ENCODE measurements around the gene CRHR1.

The CRHR1 gene

GRCh38 chr17:45814622-45815606, 30.8 kb downstream of the CRHR1 start:
- DNase-seq (ENCODE audit: insufficient read length, low spot score) (no peak), FAIRE-seq (no peak)
- TF ChIP-seq POU2F2 (IDR thresholded peaks at IDR 0.05; ENCODE audit: low read depth, low read length), result no peak

- TF ChIP-seq POLR2A (IDR thresholded peaks at IDR 0.05; ENCODE audit: low read depth, low read length) (no peak), SPI1 (IDR thresholded peaks at IDR 0.05; ENCODE audit: low read depth, low read length) (no peak), POLR2AphosphoS5 (IDR thresholded peaks at IDR 0.05; ENCODE audit: low read depth, low read length) (no peak), PAX5 (IDR thresholded peaks at IDR 0.05; ENCODE audit: insufficient read depth, low read length, severe bottlenecking) (no peak), TAF1 (IDR thresholded peaks at IDR 0.05; ENCODE audit: low read depth, low read length) (no peak)
- FAIRE-seq (no peak), DNase-seq (ENCODE audit: insufficient read length, low spot score) (no peak)
These were observed 31.6 kb downstream of the CRHR1 start for GRCh38 chr17:45815752-45816151.

GRCh38 chr17:45818041-45818440, 33.9 kb downstream of the CRHR1 start:
- DNase-seq (ENCODE audit: insufficient read length, low spot score) (no peak), FAIRE-seq (no peak)
- TF ChIP-seq POLR2AphosphoS5 (IDR thresholded peaks at IDR 0.05; ENCODE audit: low read depth, low read length) (no peak), POLR2A (IDR thresholded peaks at IDR 0.05; ENCODE audit: low read depth, low read length) (no peak)

GRCh38 chr17:45818699-45819098, 34.6 kb downstream of the CRHR1 start:
- no peak for FAIRE-seq
- no peak for TF ChIP-seq POLR2AphosphoS5 (IDR thresholded peaks at IDR 0.05; ENCODE audit: low read depth, low read length)
- TF ChIP-seq POLR2A (IDR thresholded peaks at IDR 0.05; ENCODE audit: low read depth, low read length), result no peak
- no peak for TF ChIP-seq PAX5 (IDR thresholded peaks at IDR 0.05; ENCODE audit: insufficient read depth, low read length, severe bottlenecking)
- TF ChIP-seq SPI1 (IDR thresholded peaks at IDR 0.05; ENCODE audit: low read depth, low read length), result no peak
- TF ChIP-seq TAF1 (IDR thresholded peaks at IDR 0.05; ENCODE audit: low read depth, low read length), result no peak
- TF ChIP-seq POU2F2 (IDR thresholded peaks at IDR 0.05; ENCODE audit: low read depth, low read length), result no peak
- DNase-seq (ENCODE audit: insufficient read length, low spot score), result no peak

- DNase-seq (ENCODE audit: insufficient read length, low spot score), result no peak
- no peak for TF ChIP-seq TAF1 (IDR thresholded peaks at IDR 0.05; ENCODE audit: low read depth, low read length)
- TF ChIP-seq PAX5 (IDR thresholded peaks at IDR 0.05; ENCODE audit: insufficient read depth, low read length, severe bottlenecking), result no peak
- TF ChIP-seq POLR2AphosphoS5 (IDR thresholded peaks at IDR 0.05; ENCODE audit: low read depth, low read length), result no peak
- no peak for TF ChIP-seq POLR2A (IDR thresholded peaks at IDR 0.05; ENCODE audit: low read depth, low read length)
- TF ChIP-seq SPI1 (IDR thresholded peaks at IDR 0.05; ENCODE audit: low read depth, low read length), result no peak
- TF ChIP-seq POU2F2 (IDR thresholded peaks at IDR 0.05; ENCODE audit: low read depth, low read length), result no peak
- no peak for FAIRE-seq
These were observed 35.5 kb downstream of the CRHR1 start for GRCh38 chr17:45819632-45820031.

- TF ChIP-seq PAX5 (IDR thresholded peaks at IDR 0.05; ENCODE audit: insufficient read depth, low read length, severe bottlenecking) (no peak), POLR2AphosphoS5 (IDR thresholded peaks at IDR 0.05; ENCODE audit: low read depth, low read length) (no peak), POU2F2 (IDR thresholded peaks at IDR 0.05; ENCODE audit: low read depth, low read length) (no peak)
- DNase-seq (ENCODE audit: insufficient read length, low spot score) (no peak), FAIRE-seq (no peak)
These were observed 36.1 kb downstream of the CRHR1 start for GRCh38 chr17:45820052-45820780.

GRCh38 chr17:45821147-45821546, 37.0 kb downstream of the CRHR1 start:
- DNase-seq (ENCODE audit: insufficient read length, low spot score), result no peak
- no peak for FAIRE-seq
- TF ChIP-seq POLR2A (IDR thresholded peaks at IDR 0.05; ENCODE audit: low read depth, low read length) (no peak), PAX5 (IDR thresholded peaks at IDR 0.05; ENCODE audit: insufficient read depth, low read length, severe bottlenecking) (no peak), POLR2AphosphoS5 (IDR thresholded peaks at IDR 0.05; ENCODE audit: low read depth, low read length) (no peak), POU2F2 (IDR thresholded peaks at IDR 0.05; ENCODE audit: low read depth, low read length) (no peak), SPI1 (IDR thresholded peaks at IDR 0.05; ENCODE audit: low read depth, low read length) (no peak), TAF1 (IDR thresholded peaks at IDR 0.05; ENCODE audit: low read depth, low read length) (no peak)

- FAIRE-seq (no peak), DNase-seq (ENCODE audit: insufficient read length, low spot score) (no peak)
- no peak for TF ChIP-seq TAF1 (IDR thresholded peaks at IDR 0.05; ENCODE audit: low read depth, low read length)
- no peak for TF ChIP-seq POU2F2 (IDR thresholded peaks at IDR 0.05; ENCODE audit: low read depth, low read length)
- TF ChIP-seq POLR2A (IDR thresholded peaks at IDR 0.05; ENCODE audit: low read depth, low read length), result no peak
- TF ChIP-seq PAX5 (IDR thresholded peaks at IDR 0.05; ENCODE audit: insufficient read depth, low read length, severe bottlenecking), result no peak
- no peak for TF ChIP-seq POLR2AphosphoS5 (IDR thresholded peaks at IDR 0.05; ENCODE audit: low read depth, low read length)
- TF ChIP-seq SPI1 (IDR thresholded peaks at IDR 0.05; ENCODE audit: low read depth, low read length), result no peak
These were observed 39.5 kb downstream of the CRHR1 start for GRCh38 chr17:45823598-45823997.

GRCh38 chr17:45824475-45824874, 40.4 kb downstream of the CRHR1 start:
- no peak for FAIRE-seq
- DNase-seq (ENCODE audit: insufficient read length, low spot score), result no peak

More at GRCh38 chr17:45824475-45824874, 40.4 kb downstream of the CRHR1 start:
- TF ChIP-seq TAF1 (IDR thresholded peaks at IDR 0.05; ENCODE audit: low read depth, low read length), result no peak
- TF ChIP-seq POLR2A (IDR thresholded peaks at IDR 0.05; ENCODE audit: low read depth, low read length), result no peak
- TF ChIP-seq POLR2AphosphoS5 (IDR thresholded peaks at IDR 0.05; ENCODE audit: low read depth, low read length), result no peak
- TF ChIP-seq SPI1 (IDR thresholded peaks at IDR 0.05; ENCODE audit: low read depth, low read length), result no peak
- TF ChIP-seq PAX5 (IDR thresholded peaks at IDR 0.05; ENCODE audit: insufficient read depth, low read length, severe bottlenecking), result no peak
- no peak for TF ChIP-seq POU2F2 (IDR thresholded peaks at IDR 0.05; ENCODE audit: low read depth, low read length)
